Activated CD8-positive, alpha-beta T cell treated with anti-CD3 and anti-CD28 coated beads for 36 hours (primary cell): Measurements from ENCODE around the gene PDXP. TPM values are rescaled to one million over a fixed set of nuclear protein-coding genes. Genes with fewer than 3 reads are reported as not detected.

Experiments used
- ATAC-seq: fragments of 200-7000 bp; cut with Tn5 transposase; one replicate; pipeline ENCODE4 v1.10.0; 2021; ENCODE audit warnings: mild to moderate bottlenecking, moderate library complexity
- CTCF ChIA-PET: fragments of 350-600 bp; sonication (Branson Sonifier 250); formaldehyde crosslinking; loops from one replicate; lab custom pipeline; 2021; ENCODE audit warnings: antibody characterized with exemption; lab: Charles Lee
- POLR2A ChIA-PET: fragments of 350-600 bp; sonication (Branson Sonifier 250); formaldehyde crosslinking; loops from one replicate; lab custom pipeline; 2021; ENCODE audit warnings: antibody characterized with exemption; lab: Charles Lee
- DNase-seq: peaks from one replicate; pipeline ENCODE4 v3.0.0-alpha.2; 2020
- H3K27ac Mint-ChIP-seq: one replicate; pipeline ENCODE4 v1.8.0; 2021; ENCODE audit warnings: mild to moderate bottlenecking, mixed read lengths
- H3K27me3 Mint-ChIP-seq: one replicate; pipeline ENCODE4 v1.8.0; 2021; ENCODE audit warnings: mixed read lengths
- H3K36me3 Mint-ChIP-seq: one replicate; pipeline ENCODE4 v1.8.0; 2021; ENCODE audit warnings: low read depth, mixed read lengths
- H3K4me1 Mint-ChIP-seq: one replicate; pipeline ENCODE4 v1.8.0; 2021; ENCODE audit warnings: low read depth, mixed read lengths
- H3K4me3 Mint-ChIP-seq: one replicate; pipeline ENCODE4 v1.8.0; 2021; ENCODE audit warnings: mild to moderate bottlenecking, moderate library complexity, mixed read lengths
- H3K9me3 Mint-ChIP-seq: one replicate; pipeline ENCODE4 v1.8.0; 2021; ENCODE audit warnings: mixed read lengths
- intact Hi-C: fragments of 100-400 bp; cut with micrococcal nuclease; formaldehyde crosslinking; loops from one replicate; pipeline ENCODE4 v1.10.0; 2022
- total RNA-seq, 2 experiments: library from RNA; stranded (reverse); gene quantifications; one replicate each; pipeline ENCODE4 v1.2.3, GENCODE V29; 2021
- TF ChIP-seq, protein P1 (sequence below): fragments of 200-600 bp; IDR thresholded peaks from one replicate; pipeline ENCODE4 v1.8.0; 2022; ENCODE audit warnings: antibody characterized with exemption, mild to moderate bottlenecking

PDXP gene
- total RNA-seq, 2 experiments from 2014 or later, result 51.3 to 51.5 TPM

GRCh38 chr22:37624017-37624365 lies 34.5 kb upstream of the PDXP start:
- DNase-seq, result no peak
- Mint-ChIP-seq H3K27ac (peak overlapping the region; percentile 90), H3K27me3 (no peaks in the 10 kb centered on the region), H3K9me3 (no peaks in the 10 kb centered on the region), H3K4me1 (peaks cover 55% of the 10 kb centered on the region), H3K36me3 (peaks cover 24% of the 10 kb centered on the region), H3K4me3 (no peak overlapping the region)
- POLR2A ChIA-PET, result interaction anchor here (1.6 to 2.8 kb wide), 3 partner anchors 11 to 18 kb away, joined by 3 to 11 read pairs (median 9); no protein-coding TSS in a partner anchor
- intact Hi-C loops, result no loop called here
- no peak for ATAC-seq
- CTCF ChIA-PET, result interaction anchor here (1.4 to 68.1 kb wide), 3 partner anchors 1 to 84 kb away, joined by 3 to 1770 read pairs (median 1770); partner anchors contain the start of genes GGA1, LGALS1, NOL12 and PDXP
- TF ChIP-seq, protein P1, sequence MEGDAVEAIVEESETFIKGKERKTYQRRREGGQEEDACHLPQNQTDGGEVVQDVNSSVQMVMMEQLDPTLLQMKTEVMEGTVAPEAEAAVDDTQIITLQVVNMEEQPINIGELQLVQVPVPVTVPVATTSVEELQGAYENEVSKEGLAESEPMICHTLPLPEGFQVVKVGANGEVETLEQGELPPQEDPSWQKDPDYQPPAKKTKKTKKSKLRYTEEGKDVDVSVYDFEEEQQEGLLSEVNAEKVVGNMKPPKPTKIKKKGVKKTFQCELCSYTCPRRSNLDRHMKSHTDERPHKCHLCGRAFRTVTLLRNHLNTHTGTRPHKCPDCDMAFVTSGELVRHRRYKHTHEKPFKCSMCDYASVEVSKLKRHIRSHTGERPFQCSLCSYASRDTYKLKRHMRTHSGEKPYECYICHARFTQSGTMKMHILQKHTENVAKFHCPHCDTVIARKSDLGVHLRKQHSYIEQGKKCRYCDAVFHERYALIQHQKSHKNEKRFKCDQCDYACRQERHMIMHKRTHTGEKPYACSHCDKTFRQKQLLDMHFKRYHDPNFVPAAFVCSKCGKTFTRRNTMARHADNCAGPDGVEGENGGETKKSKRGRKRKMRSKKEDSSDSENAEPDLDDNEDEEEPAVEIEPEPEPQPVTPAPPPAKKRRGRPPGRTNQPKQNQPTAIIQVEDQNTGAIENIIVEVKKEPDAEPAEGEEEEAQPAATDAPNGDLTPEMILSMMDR, result no peak

DNA sequence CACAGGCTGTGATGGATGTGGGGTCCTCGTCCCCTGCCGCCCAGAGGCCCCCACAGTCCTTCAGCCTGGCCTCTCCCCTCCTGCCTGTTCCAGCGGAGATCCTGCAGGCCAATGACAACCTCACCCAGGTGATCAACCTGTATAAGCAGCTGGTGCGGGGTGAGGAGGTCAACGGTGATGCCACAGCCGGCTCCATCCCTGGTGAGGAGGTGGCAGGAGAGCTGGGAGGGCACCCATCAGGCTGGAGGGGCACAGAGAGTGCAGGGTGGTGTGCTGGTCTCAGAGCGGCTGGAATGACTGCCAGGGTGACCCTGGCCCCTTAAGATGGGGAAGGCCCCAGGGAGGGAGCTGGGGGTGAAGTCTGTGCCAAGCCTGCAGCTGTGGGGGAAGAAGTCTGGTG lies 33.6 kb upstream of the PDXP start:
- ChIA-PET POLR2A (interaction anchor here (1.4 to 4.4 kb wide), 5 partner anchors 9 to 43 kb away, joined by 3 to 30 read pairs (median 11); partner anchors contain the start of genes GGA1 and SH3BP1), CTCF (interaction anchor here (41.4 to 68.1 kb wide), 2 partner anchors 0 to 32 kb away, joined by 1770 read pairs; partner anchors contain the start of genes GGA1, LGALS1, NOL12 and PDXP)
- Mint-ChIP-seq H3K27ac (peak overlapping the region; percentile 93), H3K4me1 (peaks cover 59% of the 10 kb centered on the region), H3K9me3 (no peaks in the 10 kb centered on the region), H3K36me3 (peaks cover 24% of the 10 kb centered on the region), H3K27me3 (no peaks in the 10 kb centered on the region), H3K4me3 (no peak overlapping the region)
- ATAC-seq, result no peak
- intact Hi-C loops, result no loop called here
- DNase-seq, result no peak
- TF ChIP-seq, protein P1, result no peak

DNA sequence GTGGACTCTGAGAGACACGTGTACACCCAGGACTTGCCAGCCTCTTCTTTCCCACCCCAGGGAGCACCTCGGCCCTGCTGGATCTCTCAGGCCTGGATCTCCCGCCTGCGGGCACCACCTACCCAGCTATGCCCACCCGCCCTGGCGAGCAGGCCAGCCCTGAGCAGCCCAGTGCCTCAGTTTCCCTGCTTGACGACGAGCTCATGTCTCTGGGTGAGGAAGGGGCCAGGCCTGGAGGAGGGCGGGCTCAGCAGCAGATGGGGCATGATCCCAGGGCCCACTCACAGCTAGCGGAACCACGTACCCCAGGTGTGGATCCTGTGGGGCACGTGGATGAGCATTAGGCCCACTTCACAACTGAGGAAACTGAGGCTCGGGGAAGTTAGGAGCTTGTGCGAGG lies 32.8 kb upstream of the PDXP start:
- Mint-ChIP-seq H3K27me3 (no peaks in the 10 kb centered on the region), H3K4me3 (no peak overlapping the region), H3K36me3 (peaks cover 24% of the 10 kb centered on the region), H3K9me3 (no peaks in the 10 kb centered on the region), H3K4me1 (peaks cover 59% of the 10 kb centered on the region), H3K27ac (peak overlapping the region; percentile 93)
- intact Hi-C loops, result no loop called here
- CTCF ChIA-PET, result interaction anchor here (0.7 to 68.1 kb wide), 4 partner anchors 0 to 84 kb away, joined by 3 to 1770 read pairs (median 886); partner anchors contain the start of genes GGA1, LGALS1, NOL12 and PDXP
- no peak for ATAC-seq
- POLR2A ChIA-PET, result interaction anchor here (0.7 to 4.4 kb wide), 9 partner anchors 8 to 42 kb away, joined by 3 to 30 read pairs (median 7); partner anchors contain the start of genes GGA1, PDXP and SH3BP1
- DNase-seq, result no peak
- TF ChIP-seq, protein P1, result no peak

- intact Hi-C loops, result no loop called here
- ChIA-PET POLR2A (interaction anchor here (0.7 to 4.4 kb wide), 9 partner anchors 8 to 50 kb away, joined by 3 to 30 read pairs (median 4); partner anchors contain the start of genes GGA1, PDXP and SH3BP1), CTCF (interaction anchor here (0.7 to 68.1 kb wide), 4 partner anchors 1 to 84 kb away, joined by 3 to 1770 read pairs (median 886); partner anchors contain the start of genes GGA1, LGALS1, NOL12 and PDXP)
- DNase-seq (no peak), ATAC-seq (no peak)
- no peaks in the 10 kb centered on the region for H3K27me3 Mint-ChIP-seq
- H3K4me3 Mint-ChIP-seq, result no peak overlapping the region
- peaks cover 60% of the 10 kb centered on the region for H3K4me1 Mint-ChIP-seq
- peaks cover 24% of the 10 kb centered on the region for H3K36me3 Mint-ChIP-seq
- TF ChIP-seq, protein P1, result no peak
- peak overlapping the region; percentile 93 for H3K27ac Mint-ChIP-seq
- H3K9me3 Mint-ChIP-seq, result no peaks in the 10 kb centered on the region
These were observed 32.4 kb upstream of the PDXP start for GRCh38 chr22:37626144-37626543.

GRCh38 chr22:37626556-37627075 lies 31.9 kb upstream of the PDXP start:
- H3K9me3 Mint-ChIP-seq, result no peaks in the 10 kb centered on the region
- peak overlapping the region; percentile 49 for H3K4me3 Mint-ChIP-seq
- TF ChIP-seq, protein P1, result no peak
- peaks cover 24% of the 10 kb centered on the region for H3K36me3 Mint-ChIP-seq
- H3K27ac Mint-ChIP-seq, result peak overlapping the region; percentile 93
- ATAC-seq, result no peak
- peaks cover 64% of the 10 kb centered on the region for H3K4me1 Mint-ChIP-seq
- ChIA-PET POLR2A (interaction anchor here (0.7 to 4.4 kb wide), 8 partner anchors 9 to 50 kb away, joined by 3 to 30 read pairs (median 4); partner anchors contain the start of genes GGA1, PDXP and SH3BP1), CTCF (interaction anchor here (0.7 to 68.1 kb wide), 4 partner anchors 1 to 85 kb away, joined by 3 to 1770 read pairs (median 886); partner anchors contain the start of genes GGA1, LGALS1, NOL12 and PDXP)
- intact Hi-C loops, result no loop called here
- DNase-seq, result no peak
- no peaks in the 10 kb centered on the region for H3K27me3 Mint-ChIP-seq
